Neuronal stem cell (in vitro differentiated cells): ENCODE data around the gene TRAPPC13.

Source experiments
- DNase-seq: peaks from one replicate; pipeline ENCODE4 v3.0.0-alpha.2; 2013; ENCODE audit warnings: low spot score
- H2AFZ ChIP-seq: one replicate; pipeline ENCODE4 v1.6.1; 2013; ENCODE audit warnings: mild to moderate bottlenecking, low read length, inconsistent platforms
- H2AK5ac ChIP-seq: 2 replicates; pipeline ENCODE4 v1.6.1; 2013; ENCODE audit warnings: low read depth, mild to moderate bottlenecking, inconsistent platforms, low read length, moderate library complexity, mixed read lengths
- H2BK120ac ChIP-seq: 2 replicates; pipeline ENCODE4 v1.6.1; 2013; ENCODE audit warnings: low read depth, mild to moderate bottlenecking, inconsistent platforms, low read length, moderate library complexity, mixed read lengths
- H2BK12ac ChIP-seq: one replicate; pipeline ENCODE4 v1.6.1; 2013; ENCODE audit warnings: low read length, inconsistent platforms
- H2BK15ac ChIP-seq: 2 replicates; pipeline ENCODE4 v1.6.1; 2013; ENCODE audit warnings: mild to moderate bottlenecking, low read length, inconsistent platforms, mixed read lengths
- H2BK5ac ChIP-seq: one replicate; pipeline ENCODE4 v1.6.1; 2013; ENCODE audit warnings: inconsistent platforms, mild to moderate bottlenecking, low read length, moderate library complexity
- H3K14ac ChIP-seq: one replicate; pipeline ENCODE4 v1.6.1; 2013; ENCODE audit warnings: low read length, inconsistent platforms
- H3K18ac ChIP-seq: 2 replicates; pipeline ENCODE4 v1.6.1; 2013; ENCODE audit warnings: low read length, inconsistent platforms
- H3K23ac ChIP-seq: 2 replicates; pipeline ENCODE4 v1.6.1; 2013; ENCODE audit warnings: low read depth, mild to moderate bottlenecking, mixed read lengths, low read length, inconsistent platforms; ENCODE audit not compliant: poor library complexity
- H3K27ac ChIP-seq: replicated peaks from 3 replicates; pipeline ENCODE4 v1.5.1; 2013; ENCODE audit warnings: low read length, inconsistent platforms
- H3K27me3 ChIP-seq, 3 experiments: 2 replicates each; pipeline ENCODE4 v1.6.1; 2013; ENCODE audit warnings: low read length in 3 of 3, mild to moderate bottlenecking in 2 of 3, inconsistent platforms in 1 of 3, low read depth in 1 of 3, mixed read lengths in 1 of 3, moderate library complexity in 1 of 3; ENCODE audit not compliant: control insufficient read depth in 3 of 3, insufficient read depth in 3 of 3
- H3K36me3 ChIP-seq, 2 donors: replicated peaks in 1 of 2; 2 replicates each; pipeline ENCODE4 v1.6.1; 2013; ENCODE audit warnings: low read length in 2 of 2; ENCODE audit not compliant: control insufficient read depth in 2 of 2, insufficient read depth in 2 of 2
- H3K4ac ChIP-seq: 2 replicates; pipeline ENCODE4 v1.6.1; 2013; ENCODE audit warnings: inconsistent platforms, mild to moderate bottlenecking, low read length, moderate library complexity
- H3K4me1 ChIP-seq, 2 donors: 1 replicate in 1 of 2; 2 replicates in 1 of 2; pipeline ENCODE4 v1.6.1; 2013; ENCODE audit warnings: low read length in 2 of 2, low read depth in 1 of 2; ENCODE audit not compliant: control insufficient read depth in 2 of 2, insufficient read depth in 1 of 2
- H3K4me2 ChIP-seq: one replicate; pipeline ENCODE4 v1.6.1; 2013; ENCODE audit warnings: mild to moderate bottlenecking, low read length, inconsistent platforms; ENCODE audit not compliant: insufficient read depth, poor library complexity, severe bottlenecking
- H3K4me3 ChIP-seq, 2 donors: 2 replicates each; pipeline ENCODE4 v1.5.1; 2013; ENCODE audit warnings: low read length in 2 of 2, mild to moderate bottlenecking in 2 of 2, inconsistent platforms in 1 of 2, moderate library complexity in 1 of 2
- H3K79me1 ChIP-seq: one replicate; pipeline ENCODE4 v1.6.1; 2013; ENCODE audit warnings: low read depth, mild to moderate bottlenecking, inconsistent platforms, low read length, moderate library complexity
- H3K9ac ChIP-seq: one replicate; pipeline ENCODE4 v1.6.1; 2013; ENCODE audit warnings: mild to moderate bottlenecking, low read depth, low read length, inconsistent platforms; ENCODE audit not compliant: poor library complexity
- H3K9me3 ChIP-seq, 2 donors: replicated peaks in 1 of 2; 2 replicates each; pipeline versions ENCODE3 to v1.6.1; 2013; ENCODE audit warnings: low read length in 2 of 2, mild to moderate bottlenecking in 2 of 2, inconsistent platforms in 1 of 2, low read depth in 1 of 2, mixed read lengths in 1 of 2, moderate library complexity in 1 of 2; ENCODE audit not compliant: control insufficient read depth in 2 of 2, insufficient read depth in 1 of 2
- H4K8ac ChIP-seq: one replicate; pipeline ENCODE4 v1.6.1; 2013; ENCODE audit warnings: low read depth, mild to moderate bottlenecking, inconsistent platforms, low read length, moderate library complexity
- H4K91ac ChIP-seq: one replicate; pipeline ENCODE4 v1.6.1; 2013; ENCODE audit warnings: low read length, low read depth, mild to moderate bottlenecking, inconsistent platforms; ENCODE audit not compliant: poor library complexity
- WGBS, 2 donors: extraction: QIAGEN DNeasy Blood & Tissue Kit; methylation state at CpG; one replicate each; pipeline ENCODE4 v1.1.7; 2013; ENCODE audit warnings: missing lambda C conversion rate in 2 of 2, mixed read lengths in 1 of 2; ENCODE audit not compliant: insufficient read length in 2 of 2, insufficient replicate concordance in 1 of 2; ENCODE audit errors: extremely low coverage in 2 of 2; 5-methylcytosine and 5-hydroxymethylcytosine counted together

Gene TRAPPC13

GRCh38 chr5:65699338-65699737, 74.5 kb downstream of the TRAPPC13 start:
- Histone ChIP-seq H2BK120ac (no peak overlapping the region), H3K36me3 (peaks cover 0 to 40% of the 10 kb centered on the region in 2 donors), H4K8ac (no peak overlapping the region), H3K18ac (no peak overlapping the region), H2BK5ac (no peak overlapping the region), H3K23ac (no peak overlapping the region), H2AK5ac (no peak overlapping the region), H3K79me1 (no peaks in the 10 kb centered on the region), H2AFZ (no peak overlapping the region), H3K27me3 (no peaks in the 10 kb centered on the region), H2BK12ac (no peak overlapping the region), H4K91ac (no peak overlapping the region), H3K4me3 (no peak overlapping the region), H3K4me1 (peaks cover 0 to 3% of the 10 kb centered on the region in 2 donors), H3K4me2 (no peak overlapping the region), H3K9ac (no peak overlapping the region), H3K14ac (no peak overlapping the region), H3K9me3 (no peaks in the 10 kb centered on the region), H3K4ac (no peak overlapping the region), H3K27ac (no peak overlapping the region), H2BK15ac (no peak overlapping the region)
- WGBS, 2 donors: no CpG with 5 or more reads among the region's 4 CpGs
- DNase-seq: no peak

GRCh38 chr5:65702036-65702435, 77.2 kb downstream of the TRAPPC13 start:
- peaks cover 0 to 45% of the 10 kb centered on the region in 2 donors for H3K36me3 ChIP-seq
- H3K4me1 ChIP-seq: no peaks in the 10 kb centered on the region
- H3K14ac ChIP-seq: no peak overlapping the region
- H3K4ac ChIP-seq: no peak overlapping the region
- no peak overlapping the region for H2AFZ ChIP-seq
- no peak overlapping the region for H2BK5ac ChIP-seq
- H2BK120ac ChIP-seq: no peak overlapping the region
- no peak for DNase-seq
- no peak overlapping the region for H2BK12ac ChIP-seq
- H3K4me3 ChIP-seq: no peak overlapping the region
- H2AK5ac ChIP-seq: no peak overlapping the region
- no peaks in the 10 kb centered on the region for H3K79me1 ChIP-seq
- H3K27me3 ChIP-seq: no peaks in the 10 kb centered on the region
- no CpG with 5 or more reads among the region's 3 CpGs for WGBS, 2 donors
- H3K4me2 ChIP-seq: no peak overlapping the region
- H3K9me3 ChIP-seq: no peaks in the 10 kb centered on the region
- H2BK15ac ChIP-seq: no peak overlapping the region
- no peak overlapping the region for H3K18ac ChIP-seq
- no peak overlapping the region for H3K23ac ChIP-seq
- no peak overlapping the region for H4K91ac ChIP-seq
- no peak overlapping the region for H3K9ac ChIP-seq
- H4K8ac ChIP-seq: no peak overlapping the region
- no peak overlapping the region for H3K27ac ChIP-seq

DNA sequence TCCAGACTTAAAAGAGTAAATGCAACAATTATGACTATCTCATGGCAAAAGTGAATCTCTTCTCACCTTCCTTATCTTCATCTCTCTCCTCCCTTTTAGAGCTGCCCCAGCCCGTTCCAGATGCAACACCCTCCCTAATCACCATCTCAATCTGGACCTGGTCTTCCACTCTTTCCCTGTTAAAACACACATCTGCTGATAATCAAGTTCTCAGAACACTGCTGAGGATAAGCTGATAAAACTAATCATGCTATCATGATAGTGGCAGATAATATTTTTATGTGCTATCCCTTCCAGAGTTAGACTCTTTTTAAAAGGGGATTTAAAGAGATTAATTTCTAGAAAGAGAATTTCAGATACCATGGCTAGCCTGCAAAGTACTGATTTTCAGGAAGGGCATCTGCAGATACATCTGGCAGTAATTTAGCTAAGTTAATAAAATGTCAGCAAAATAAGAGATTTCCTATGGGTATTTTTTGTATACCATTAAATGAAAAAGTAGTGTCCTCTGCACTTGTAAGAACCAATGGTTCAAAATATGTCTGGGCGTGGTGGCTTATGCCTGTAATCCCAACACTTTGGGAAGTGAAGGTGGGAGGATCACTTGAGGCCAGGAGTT, 79.9 kb downstream of the TRAPPC13 start:
- Histone ChIP-seq H2BK120ac (no peak overlapping the region), H3K9ac (no peak overlapping the region), H3K23ac (no peak overlapping the region), H3K27ac (no peak overlapping the region), H3K27me3 (no peaks in the 10 kb centered on the region), H3K9me3 (no peaks in the 10 kb centered on the region), H2BK5ac (no peak overlapping the region), H3K4me1 (no peaks in the 10 kb centered on the region), H3K4me2 (no peak overlapping the region), H3K4me3 (no peak overlapping the region), H2BK12ac (no peak overlapping the region), H4K91ac (no peak overlapping the region), H3K36me3 (peaks cover 0 to 45% of the 10 kb centered on the region in 2 donors), H2AFZ (no peak overlapping the region), H2BK15ac (no peak overlapping the region), H3K18ac (no peak overlapping the region), H3K79me1 (no peaks in the 10 kb centered on the region), H3K14ac (no peak overlapping the region), H4K8ac (no peak overlapping the region), H2AK5ac (no peak overlapping the region), H3K4ac (no peak overlapping the region)
- no CpG with 5 or more reads among the region's 2 CpGs for WGBS, 2 donors
- DNase-seq: no peak

DNA sequence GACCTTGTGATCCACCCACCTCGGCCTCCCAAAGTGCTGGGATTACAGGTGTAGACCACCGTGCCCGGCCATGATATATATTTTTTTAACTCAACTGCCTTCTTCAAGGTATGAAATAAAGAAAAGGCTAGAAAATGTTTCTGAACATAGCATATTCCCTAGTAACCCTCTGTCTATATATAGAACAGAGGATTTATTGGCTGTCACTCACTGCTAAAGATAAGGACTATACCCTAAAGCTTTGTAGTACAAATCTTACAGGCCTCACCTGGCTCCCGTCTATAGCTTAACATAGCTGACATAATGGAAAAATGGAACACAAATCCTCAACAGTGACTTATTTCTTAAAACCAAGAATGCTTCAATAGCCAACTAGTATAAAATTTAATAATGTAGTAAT, 82.8 kb downstream of the TRAPPC13 start:
- no peaks in the 10 kb centered on the region for H3K27me3 ChIP-seq
- no peak overlapping the region for H3K18ac ChIP-seq
- no peak overlapping the region for H4K91ac ChIP-seq
- no peak overlapping the region for H2AK5ac ChIP-seq
- H3K14ac ChIP-seq: no peak overlapping the region
- H3K4me1 ChIP-seq: no peaks in the 10 kb centered on the region
- H3K79me1 ChIP-seq: no peaks in the 10 kb centered on the region
- H2BK5ac ChIP-seq: no peak overlapping the region
- H2BK12ac ChIP-seq: no peak overlapping the region
- H3K4me2 ChIP-seq: no peak overlapping the region
- no peak overlapping the region for H2BK120ac ChIP-seq
- H3K36me3 ChIP-seq: peaks cover 0 to 53% of the 10 kb centered on the region in 2 donors
- H3K27ac ChIP-seq: no peak overlapping the region
- no peak overlapping the region for H3K23ac ChIP-seq
- no peaks in the 10 kb centered on the region for H3K9me3 ChIP-seq
- no peak overlapping the region for H2AFZ ChIP-seq
- H3K9ac ChIP-seq: no peak overlapping the region
- no peak overlapping the region for H4K8ac ChIP-seq
- H3K4ac ChIP-seq: no peak overlapping the region
- no CpG with 5 or more reads among the region's 4 CpGs for WGBS, 2 donors
- no peak overlapping the region for H3K4me3 ChIP-seq
- no peak for DNase-seq
- no peak overlapping the region for H2BK15ac ChIP-seq
